ENCODE measurements around the gene RNF39. TPM values are rescaled to one million over a fixed set of nuclear protein-coding genes. Genes with fewer than 3 reads are reported as not detected.

RNF39 gene
- total RNA-seq, 2 experiments from 2014 or later = not detected

- Histone ChIP-seq H3K27ac (ENCODE audit: low read depth, low read length, poor library complexity, severe bottlenecking) (no peak overlapping the region), H3K4me2 (ENCODE audit: low read length) (no peak overlapping the region), H4K20me1 (ENCODE audit: insufficient read depth, low read length) (no peaks in the 10 kb centered on the region), H2AFZ (ENCODE audit: low read length) (no peak overlapping the region), H3K9me3 (ENCODE audit: low read length) (no peaks in the 10 kb centered on the region), H3K36me3 (ENCODE audit: insufficient read depth, low read length) (peaks cover 7% of the 10 kb centered on the region; the same call in 1 of the 2 replicates), H3K4me3 (ENCODE audit: low read depth, low read length, poor library complexity, severe bottlenecking) (no peak overlapping the region), H3K79me2 (ENCODE audit: insufficient read depth, low read depth, low read length) (peaks cover 12% of the 10 kb centered on the region; the same call in 1 of the 2 replicates), H3K9me2 (ENCODE audit: insufficient read depth, low read length) (no peaks in the 10 kb centered on the region), H3K4me1 (ENCODE audit: insufficient read depth, low read length, poor library complexity, severe bottlenecking) (peaks cover 9% of the 10 kb centered on the region)
- no peak for DNase-seq (ENCODE audit: low spot score)
- ChIA-PET CTCF (ENCODE audit: unreplicated experiment) (no interaction called here), POLR2A (no interaction called here)
- intact Hi-C loops (cut with micrococcal nuclease; ENCODE audit: unreplicated experiment) = no loop called here
- BruUV-seq (replicated peaks) = no TSS peak
- no peak for TF ChIP-seq CTCF (conservative IDR thresholded peaks at IDR 0.05; ENCODE audit: low read length)
- no peak for TF ChIP-seq EZH2phosphoT487 (IDR thresholded peaks at IDR 0.05; ENCODE audit: borderline replicate concordance, low read depth, low read length)
Measured at GRCh38 chr6:30071081-30071818, 4.3 kb downstream of the RNF39 start.

- BruUV-seq (replicated peaks) = no TSS peak
- Histone ChIP-seq H4K20me1 (ENCODE audit: insufficient read depth, low read length) (no peaks in the 10 kb centered on the region), H3K79me2 (ENCODE audit: insufficient read depth, low read depth, low read length) (peaks cover 35% of the 10 kb centered on the region; the same call in 1 of the 2 replicates), H3K9me2 (ENCODE audit: insufficient read depth, low read length) (no peaks in the 10 kb centered on the region), H3K4me3 (ENCODE audit: low read depth, low read length, poor library complexity, severe bottlenecking) (peak overlapping the region; percentile 77), H3K9me3 (ENCODE audit: low read length) (no peaks in the 10 kb centered on the region), H3K27ac (ENCODE audit: low read depth, low read length, poor library complexity, severe bottlenecking) (peak overlapping the region; percentile 37), H3K4me2 (ENCODE audit: low read length) (peak overlapping the region; percentile 79), H3K36me3 (ENCODE audit: insufficient read depth, low read length) (peaks cover 25% of the 10 kb centered on the region), H2AFZ (ENCODE audit: low read length) (peak overlapping the region; percentile 49; the same call in 1 of the 2 replicates), H3K4me1 (ENCODE audit: insufficient read depth, low read length, poor library complexity, severe bottlenecking) (peaks cover 28% of the 10 kb centered on the region)
- ChIA-PET CTCF (ENCODE audit: unreplicated experiment) (no interaction called here), POLR2A (interaction anchor here (0.5 kb wide), 1 partner anchor 87 kb away, joined by 3 read pairs; no protein-coding TSS in a partner anchor)
- no peak for DNase-seq (ENCODE audit: low spot score)
- TF ChIP-seq CTCF (conservative IDR thresholded peaks at IDR 0.05; ENCODE audit: low read length) = no peak
- TF ChIP-seq EZH2phosphoT487 (IDR thresholded peaks at IDR 0.05; ENCODE audit: borderline replicate concordance, low read depth, low read length) = no peak
- intact Hi-C loops (cut with micrococcal nuclease; ENCODE audit: unreplicated experiment) = loop anchor here (2.0 to 10.0 kb wide), 4 partner anchors 103 to 1923 kb away; partner anchors contain the start of genes RPP21 and ZKSCAN8
Measured at GRCh38 chr6:30067460-30068139, 8.0 kb downstream of the RNF39 start.
